ENCODE results near the gene NCS1. TPM values are rescaled to one million over a fixed set of nuclear protein-coding genes. Genes with fewer than 3 reads are reported as not detected.
A peak's percentile ranks its signal among the peaks of the same experiment; 100 is the strongest.
"Not testable (repeated sequence)": the region's sequence is repeated elsewhere in the genome, so short reads cannot be mapped to it uniquely, and the experiment has no call there.

Gene NCS1
- total RNA-seq, 1 donor from 2014 or later = 20.1 TPM

DNA sequence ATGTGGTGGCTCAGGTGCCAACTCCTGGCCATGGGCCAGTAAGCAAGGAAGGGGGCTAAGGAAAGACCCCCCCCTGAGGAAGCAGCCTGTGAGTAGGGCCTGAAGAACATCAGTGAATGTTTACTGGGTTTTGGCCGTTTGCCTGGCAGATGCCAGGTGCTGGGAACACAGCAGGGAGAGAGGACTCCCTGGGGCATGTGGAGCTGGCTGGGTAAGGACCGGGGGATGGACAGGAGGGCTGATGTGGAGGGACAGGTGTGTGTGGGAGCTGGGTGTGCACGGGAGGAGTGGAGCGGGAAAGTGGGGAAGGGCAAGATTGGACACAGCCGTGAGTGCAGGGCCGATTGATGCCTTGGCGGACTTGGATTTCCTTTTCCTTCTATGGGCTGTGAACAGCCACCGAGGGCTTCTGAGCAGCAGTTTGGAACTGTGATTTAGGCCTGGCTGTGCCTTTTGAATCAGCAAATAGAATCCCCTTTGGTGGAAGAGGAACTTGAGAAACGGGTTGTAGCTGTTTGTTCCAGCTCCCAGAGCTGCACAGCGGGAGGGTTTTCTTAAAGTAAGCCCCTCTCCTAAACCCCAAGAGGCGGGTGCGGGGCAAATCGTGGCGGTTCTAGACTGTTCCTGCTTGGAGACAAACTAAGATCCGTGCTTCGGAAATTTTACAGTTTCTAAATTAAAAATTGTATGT, 96.5 kb downstream of the NCS1 start:
- TF ChIP-seq, protein P1, sequence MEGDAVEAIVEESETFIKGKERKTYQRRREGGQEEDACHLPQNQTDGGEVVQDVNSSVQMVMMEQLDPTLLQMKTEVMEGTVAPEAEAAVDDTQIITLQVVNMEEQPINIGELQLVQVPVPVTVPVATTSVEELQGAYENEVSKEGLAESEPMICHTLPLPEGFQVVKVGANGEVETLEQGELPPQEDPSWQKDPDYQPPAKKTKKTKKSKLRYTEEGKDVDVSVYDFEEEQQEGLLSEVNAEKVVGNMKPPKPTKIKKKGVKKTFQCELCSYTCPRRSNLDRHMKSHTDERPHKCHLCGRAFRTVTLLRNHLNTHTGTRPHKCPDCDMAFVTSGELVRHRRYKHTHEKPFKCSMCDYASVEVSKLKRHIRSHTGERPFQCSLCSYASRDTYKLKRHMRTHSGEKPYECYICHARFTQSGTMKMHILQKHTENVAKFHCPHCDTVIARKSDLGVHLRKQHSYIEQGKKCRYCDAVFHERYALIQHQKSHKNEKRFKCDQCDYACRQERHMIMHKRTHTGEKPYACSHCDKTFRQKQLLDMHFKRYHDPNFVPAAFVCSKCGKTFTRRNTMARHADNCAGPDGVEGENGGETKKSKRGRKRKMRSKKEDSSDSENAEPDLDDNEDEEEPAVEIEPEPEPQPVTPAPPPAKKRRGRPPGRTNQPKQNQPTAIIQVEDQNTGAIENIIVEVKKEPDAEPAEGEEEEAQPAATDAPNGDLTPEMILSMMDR (IDR thresholded peaks at IDR 0.05; ENCODE audit: unreplicated experiment) = no peak
- peaks cover 18% of the 10 kb centered on the region for H3K27me3 Mint-ChIP-seq (ENCODE audit: unreplicated experiment)
- peak; percentile 31 for DNase-seq (ENCODE audit: low spot score)

DNA sequence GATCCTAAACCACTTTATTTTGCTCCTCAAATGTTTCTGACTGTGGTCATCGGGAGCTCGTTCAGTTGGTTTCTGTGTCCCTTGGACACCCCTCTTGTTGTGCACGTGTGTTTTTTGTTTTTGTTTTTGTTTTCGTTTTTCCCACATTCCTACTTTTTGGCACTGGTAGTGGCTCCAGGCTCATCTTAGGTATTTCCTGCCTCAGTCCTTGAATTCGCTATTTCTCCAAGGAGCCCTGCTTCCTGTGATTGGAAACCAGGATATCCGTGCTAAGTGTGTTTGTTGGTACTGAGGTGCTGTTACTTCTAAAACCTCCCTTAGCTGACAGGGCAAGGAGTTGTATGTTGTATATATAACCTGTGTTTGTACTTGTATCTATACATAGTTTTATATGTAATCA, 99.3 kb downstream of the NCS1 start:
- Mint-ChIP-seq H3K9me3 (ENCODE audit: unreplicated experiment) (no peaks in the 10 kb centered on the region), H3K4me3 (ENCODE audit: unreplicated experiment) (peak overlapping the region; percentile 12), H3K27me3 (ENCODE audit: unreplicated experiment) (peaks cover 10% of the 10 kb centered on the region), H3K27ac (ENCODE audit: unreplicated experiment) (peak overlapping the region; percentile 99), H3K36me3 (ENCODE audit: low read depth, unreplicated experiment) (no peaks in the 10 kb centered on the region), H3K4me1 (ENCODE audit: unreplicated experiment) (peaks cover 74% of the 10 kb centered on the region)
- TF ChIP-seq, protein P1 (IDR thresholded peaks at IDR 0.05; ENCODE audit: unreplicated experiment) = no peak
- DNase-seq (ENCODE audit: low spot score) = peak; percentile 34

More for the DNA sequence above, 96.5 kb downstream of the NCS1 start:
- no peaks in the 10 kb centered on the region for H3K9me3 Mint-ChIP-seq (ENCODE audit: unreplicated experiment)
- peak overlapping the region; percentile 11 for H3K4me3 Mint-ChIP-seq (ENCODE audit: unreplicated experiment)
- peaks cover 68% of the 10 kb centered on the region for H3K4me1 Mint-ChIP-seq (ENCODE audit: unreplicated experiment)
- peak overlapping the region; percentile 93 for H3K27ac Mint-ChIP-seq (ENCODE audit: unreplicated experiment)
- H3K36me3 Mint-ChIP-seq (ENCODE audit: low read depth, unreplicated experiment) = no peaks in the 10 kb centered on the region

DNA sequence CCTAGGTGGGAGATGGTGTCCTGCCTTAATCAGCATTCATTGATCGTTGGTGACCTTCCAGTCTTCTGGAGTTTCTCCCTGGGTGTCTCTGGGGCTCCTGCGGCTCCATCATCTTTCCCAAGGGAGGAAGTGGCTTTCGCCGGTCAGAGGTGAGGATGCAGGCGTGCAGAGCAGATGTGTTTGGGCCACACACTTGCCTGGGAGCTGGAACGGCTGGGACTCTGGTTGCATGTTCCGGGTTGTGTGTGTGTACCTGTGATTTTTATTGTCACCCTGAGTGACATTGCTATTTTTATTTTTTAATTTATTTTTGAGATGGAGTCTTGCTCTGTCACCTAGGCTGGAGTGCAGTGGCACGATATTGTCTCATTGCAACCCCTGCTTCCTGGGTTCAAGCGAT, 103.0 kb downstream of the NCS1 start:
- Mint-ChIP-seq H3K9me3 (ENCODE audit: unreplicated experiment) (no peaks in the 10 kb centered on the region), H3K4me3 (ENCODE audit: unreplicated experiment) (peak overlapping the region; percentile 5), H3K36me3 (ENCODE audit: low read depth, unreplicated experiment) (no peaks in the 10 kb centered on the region), H3K4me1 (ENCODE audit: unreplicated experiment) (peaks cover 40% of the 10 kb centered on the region), H3K27me3 (ENCODE audit: unreplicated experiment) (peaks cover 2% of the 10 kb centered on the region), H3K27ac (ENCODE audit: unreplicated experiment) (peak overlapping the region; percentile 80)
- TF ChIP-seq, protein P1 (IDR thresholded peaks at IDR 0.05; ENCODE audit: unreplicated experiment) = no peak
- DNase-seq (ENCODE audit: low spot score) = no peak

DNA sequence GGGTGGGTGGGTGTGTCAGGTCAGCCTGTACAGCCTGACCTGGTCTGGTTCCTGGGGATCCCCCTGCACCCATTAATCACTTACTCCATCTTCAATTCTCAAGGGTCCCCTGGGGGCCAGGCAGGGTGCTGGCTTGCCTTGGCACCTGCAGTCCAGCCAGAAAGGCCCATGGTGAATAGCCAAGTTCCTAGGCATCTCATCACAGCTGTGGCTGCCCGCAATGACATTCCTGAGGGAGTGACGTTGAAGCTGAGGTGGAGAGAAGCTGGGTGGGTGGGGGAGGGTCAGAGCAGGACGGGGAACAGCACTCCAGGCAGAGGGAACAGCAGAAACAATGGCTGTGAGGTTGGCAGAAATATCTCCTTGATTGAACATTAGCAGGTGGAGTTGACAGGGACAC, 103.9 kb downstream of the NCS1 start:
- Mint-ChIP-seq H3K4me1 (ENCODE audit: unreplicated experiment) (peaks cover 34% of the 10 kb centered on the region), H3K27ac (ENCODE audit: unreplicated experiment) (no peak overlapping the region), H3K27me3 (ENCODE audit: unreplicated experiment) (peaks cover 2% of the 10 kb centered on the region), H3K9me3 (ENCODE audit: unreplicated experiment) (no peaks in the 10 kb centered on the region), H3K4me3 (ENCODE audit: unreplicated experiment) (peak overlapping the region; percentile 42), H3K36me3 (ENCODE audit: low read depth, unreplicated experiment) (no peaks in the 10 kb centered on the region)
- no peak for DNase-seq (ENCODE audit: low spot score)
- TF ChIP-seq, protein P1 (IDR thresholded peaks at IDR 0.05; ENCODE audit: unreplicated experiment) = no peak

DNA sequence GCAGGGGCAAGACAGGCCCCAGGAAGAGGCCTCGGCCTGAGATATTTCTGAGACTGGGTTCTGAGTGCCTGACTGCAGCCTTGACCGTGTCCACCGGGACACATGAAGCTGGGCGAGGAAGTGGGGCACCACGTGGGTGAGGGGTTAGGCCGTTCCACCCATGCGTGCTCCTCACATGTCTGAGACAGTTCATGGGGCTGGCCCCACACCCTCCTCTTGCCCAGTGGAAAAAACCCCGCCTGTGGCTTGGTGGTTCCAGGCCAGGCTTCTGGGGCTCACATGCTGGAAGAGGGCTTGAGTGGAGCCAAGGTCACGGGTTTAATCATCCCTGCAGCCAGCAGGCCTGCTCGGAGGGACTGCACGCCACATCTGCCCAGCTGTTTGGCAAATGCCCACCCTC, 104.8 kb downstream of the NCS1 start:
- H3K9me3 Mint-ChIP-seq (ENCODE audit: unreplicated experiment) = no peaks in the 10 kb centered on the region
- TF ChIP-seq, protein P1 (IDR thresholded peaks at IDR 0.05; ENCODE audit: unreplicated experiment) = no peak
- peaks cover 27% of the 10 kb centered on the region for H3K4me1 Mint-ChIP-seq (ENCODE audit: unreplicated experiment)
- no peak overlapping the region for H3K4me3 Mint-ChIP-seq (ENCODE audit: unreplicated experiment)
- H3K36me3 Mint-ChIP-seq (ENCODE audit: low read depth, unreplicated experiment) = no peaks in the 10 kb centered on the region
- H3K27me3 Mint-ChIP-seq (ENCODE audit: unreplicated experiment) = peaks cover 2% of the 10 kb centered on the region
- no peak for DNase-seq (ENCODE audit: low spot score)
- H3K27ac Mint-ChIP-seq (ENCODE audit: unreplicated experiment) = no peak overlapping the region

DNA sequence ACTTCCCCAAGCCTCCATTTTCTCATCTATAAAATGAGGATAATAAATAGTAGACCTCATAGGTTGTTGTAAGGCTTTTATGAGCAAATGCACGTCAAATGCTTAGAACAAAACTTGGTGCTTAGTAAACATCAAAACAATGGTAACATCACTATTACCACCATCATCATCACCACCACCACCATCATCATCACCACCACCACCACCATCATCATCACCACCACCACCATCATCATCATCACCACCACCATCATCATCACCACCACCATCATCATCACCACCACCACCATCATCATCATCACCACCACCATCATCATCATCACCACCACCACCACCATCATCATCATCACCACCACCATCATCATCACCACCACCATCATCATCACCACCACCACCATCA, 105.3 kb downstream of the NCS1 start:
- peaks cover 29% of the 10 kb centered on the region for H3K4me1 Mint-ChIP-seq (ENCODE audit: unreplicated experiment)
- not testable (repeated sequence) for H3K27ac Mint-ChIP-seq (ENCODE audit: unreplicated experiment); H3K36me3 Mint-ChIP-seq (ENCODE audit: low read depth, unreplicated experiment); DNase-seq (ENCODE audit: low spot score); H3K27me3 Mint-ChIP-seq (ENCODE audit: unreplicated experiment); H3K4me3 Mint-ChIP-seq (ENCODE audit: unreplicated experiment); H3K9me3 Mint-ChIP-seq (ENCODE audit: unreplicated experiment)

Measured in endothelial cell (in vitro differentiated cells).